Erythroblast (primary cell): ENCODE results near the gene NYAP2.

Experiments
- DNase-seq, 2 experiments: peaks; one replicate each; lab custom pipeline; 2025; lab: John Stamatoyannopoulos, UW
- GATA1 ChIP-seq: IDR thresholded peaks from 2 replicates; pipeline ENCODE4 v1.6.1; 2011; ENCODE audit warnings: low read depth, mild to moderate bottlenecking, control low read depth, low read length, moderate library complexity
- POLR2A ChIP-seq: IDR thresholded peaks from 2 replicates; pipeline ENCODE4 v1.6.1; 2011; ENCODE audit warnings: mild to moderate bottlenecking, low read length

NYAP2 gene

GRCh38 chr2:225479386-225479785 lies 79.9 kb downstream of the NYAP2 start:
- no peak for DNase-seq

GRCh38 chr2:225484751-225485150 lies 85.2 kb downstream of the NYAP2 start:
- DNase-seq, result no peak

More at GRCh38 chr2:225479386-225479785, 79.9 kb downstream of the NYAP2 start:
- TF ChIP-seq GATA1 (no peak), POLR2A (no peak)

GRCh38 chr2:225486236-225486635 lies 86.7 kb downstream of the NYAP2 start:
- no peak for DNase-seq
- TF ChIP-seq GATA1, result no peak
- TF ChIP-seq POLR2A, result no peak

More at GRCh38 chr2:225484751-225485150, 85.2 kb downstream of the NYAP2 start:
- no peak for TF ChIP-seq POLR2A
- TF ChIP-seq GATA1, result no peak

GRCh38 chr2:225487878-225488416 lies 88.4 kb downstream of the NYAP2 start:
- DNase-seq, result no peak
- TF ChIP-seq POLR2A, result no peak
- TF ChIP-seq GATA1, result no peak

GRCh38 chr2:225488743-225489142 lies 89.2 kb downstream of the NYAP2 start:
- no peak for TF ChIP-seq POLR2A
- no peak for TF ChIP-seq GATA1
- no peak for DNase-seq

- TF ChIP-seq POLR2A (no peak), GATA1 (no peak)
- no peak for DNase-seq
Measured at GRCh38 chr2:225493420-225494099, 94.0 kb downstream of the NYAP2 start.

GRCh38 chr2:225494100-225494459 lies 94.6 kb downstream of the NYAP2 start:
- DNase-seq, result no peak
- TF ChIP-seq GATA1 (no peak), POLR2A (no peak)

- TF ChIP-seq GATA1 (no peak), POLR2A (no peak)
- DNase-seq, result no peak
Measured at GRCh38 chr2:225495706-225496105, 96.2 kb downstream of the NYAP2 start.

GRCh38 chr2:225496568-225496967 lies 97.1 kb downstream of the NYAP2 start:
- TF ChIP-seq POLR2A, result no peak
- TF ChIP-seq GATA1, result no peak

GRCh38 chr2:225497166-225497565 lies 97.7 kb downstream of the NYAP2 start:
- TF ChIP-seq POLR2A (no peak), GATA1 (no peak)
- no peak for DNase-seq

More at GRCh38 chr2:225496568-225496967, 97.1 kb downstream of the NYAP2 start:
- no peak for DNase-seq

GRCh38 chr2:225501022-225501421 lies 101.5 kb downstream of the NYAP2 start:
- DNase-seq, result no peak
- no peak for TF ChIP-seq POLR2A
- no peak for TF ChIP-seq GATA1

- TF ChIP-seq POLR2A, result no peak
- no peak for TF ChIP-seq GATA1
- DNase-seq, result no peak
Measured at GRCh38 chr2:225502971-225503370, 103.5 kb downstream of the NYAP2 start.

GRCh38 chr2:225510796-225511195 lies 111.3 kb downstream of the NYAP2 start:
- DNase-seq, result no peak
- TF ChIP-seq POLR2A, result no peak
- TF ChIP-seq GATA1, result no peak

GRCh38 chr2:225512469-225512868 lies 113.0 kb downstream of the NYAP2 start:
- TF ChIP-seq POLR2A (no peak), GATA1 (no peak)
- DNase-seq, result no peak
